Inflammatory macrophage treated with lipopolysaccharide for 1 hour (primary cell): ENCODE data around the gene CYREN.
"Not testable (repeated sequence)": the region's sequence is repeated elsewhere in the genome, so short reads cannot be mapped to it uniquely, and the experiment has no call there.

ENCODE experiments used
- DNase-seq, 2 donors: peaks; one replicate each; pipeline ENCODE4 v3.0.0-alpha.2; 2020 to 2022

Gene CYREN

GRCh38 chr7:135170274-135170997, at the start of gene CYREN:
Gene CYREN (minus strand): TSS chr7:135170707. CDS start chr7:135168922, 1,785 bp downstream.
- peak; percentile 95 to 97 for DNase-seq

GRCh38 chr7:135217645-135218509, 47.4 kb upstream of the CYREN start:
- DNase-seq = no peak

- no peak for DNase-seq
Measured at GRCh38 chr7:135215698-135216097, 45.2 kb upstream of the CYREN start.

GRCh38 chr7:135215180-135215579, 44.7 kb upstream of the CYREN start:
- no peak for DNase-seq

GRCh38 chr7:135213831-135214230, 43.3 kb upstream of the CYREN start:
- no peak for DNase-seq

GRCh38 chr7:135211946-135212685, 41.6 kb upstream of the CYREN start:
- DNase-seq = not testable (repeated sequence)

- DNase-seq = peak; percentile 89 to 96
Measured at GRCh38 chr7:135211179-135211945, 40.9 kb upstream of the CYREN start, which contains the start of gene WDR91. Gene WDR91 (minus strand): TSS chr7:135211526. CDS start chr7:135211502, 24 bp downstream.

- DNase-seq = peak in 1 of 2 donors; percentile 27
Measured at GRCh38 chr7:135210888-135211178, 40.3 kb upstream of the CYREN start.

GRCh38 chr7:135209225-135209834, 38.8 kb upstream of the CYREN start:
- peak; percentile 34 to 41 for DNase-seq

GRCh38 chr7:135208102-135208793, 37.7 kb upstream of the CYREN start:
- peak in 1 of 2 donors; percentile 23 for DNase-seq

- no peak for DNase-seq
Measured at GRCh38 chr7:135207406-135208101, 37.0 kb upstream of the CYREN start.

- peak in 1 of 2 donors; percentile 29 for DNase-seq
Measured at GRCh38 chr7:135206941-135207391, 36.5 kb upstream of the CYREN start.

- DNase-seq = no peak
Measured at GRCh38 chr7:135205850-135206249, 35.3 kb upstream of the CYREN start.

- DNase-seq = no peak
Measured at GRCh38 chr7:135204876-135205275, 34.4 kb upstream of the CYREN start.

GRCh38 chr7:135204341-135204749, 33.8 kb upstream of the CYREN start:
- no peak for DNase-seq

- no peak for DNase-seq
Measured at GRCh38 chr7:135201350-135201749, 30.8 kb upstream of the CYREN start.

GRCh38 chr7:135200821-135201331, 30.4 kb upstream of the CYREN start:
- DNase-seq = no peak

GRCh38 chr7:135199439-135199838, 28.9 kb upstream of the CYREN start:
- no peak for DNase-seq

- DNase-seq = no peak
Measured at GRCh38 chr7:135197906-135198655, 27.6 kb upstream of the CYREN start.

- no peak for DNase-seq
Measured at GRCh38 chr7:135197343-135197742, 26.8 kb upstream of the CYREN start.
